Activated CD4-positive, alpha-beta T cell treated with anti-CD3 and anti-CD28 coated beads for 36 hours (primary cell): ENCODE data around the gene QPRT. TPM values are rescaled to one million over a fixed set of nuclear protein-coding genes. Genes with fewer than 3 reads are reported as not detected.
"Not testable (repeated sequence)": the region's sequence is repeated elsewhere in the genome, so short reads cannot be mapped to it uniquely, and the experiment has no call there.

Source experiments
- ATAC-seq: fragments of 200-7000 bp; cut with Tn5 transposase; one replicate; pipeline ENCODE4 v1.10.0; 2021; ENCODE audit warnings: mild to moderate bottlenecking, moderate library complexity
- CTCF ChIA-PET: fragments of 350-600 bp; sonication (Branson Sonifier 250); formaldehyde crosslinking; loops from one replicate; lab custom pipeline; 2021; ENCODE audit warnings: antibody characterized with exemption; lab: Charles Lee
- POLR2A ChIA-PET: fragments of 350-600 bp; sonication (Branson Sonifier 250); formaldehyde crosslinking; loops from one replicate; lab custom pipeline; 2021; ENCODE audit warnings: antibody characterized with exemption, inconsistent platforms; lab: Charles Lee
- DNase-seq: peaks from one replicate; pipeline ENCODE4 v3.0.0-alpha.2; 2020
- H3K27ac Mint-ChIP-seq: one replicate; pipeline ENCODE4 v1.8.0; 2021; ENCODE audit warnings: mixed read lengths
- H3K27me3 Mint-ChIP-seq: one replicate; pipeline ENCODE4 v1.8.0; 2021; ENCODE audit warnings: mixed read lengths
- H3K36me3 Mint-ChIP-seq: one replicate; pipeline ENCODE4 v1.8.0; 2021; ENCODE audit warnings: low read depth, mixed read lengths
- H3K4me1 Mint-ChIP-seq: one replicate; pipeline ENCODE4 v1.8.0; 2021; ENCODE audit warnings: mixed read lengths
- H3K4me3 Mint-ChIP-seq: one replicate; pipeline ENCODE4 v1.8.0; 2021; ENCODE audit warnings: mild to moderate bottlenecking, moderate library complexity, mixed read lengths
- H3K9me3 Mint-ChIP-seq: one replicate; pipeline ENCODE4 v1.8.0; 2021; ENCODE audit warnings: low read depth, mixed read lengths
- intact Hi-C, 2 experiments: fragments of 100-400 bp; cut with DNase I in 1 of 2; cut with micrococcal nuclease in 1 of 2; formaldehyde crosslinking; loops; one replicate each; pipeline versions ENCODE4 v1.14.2 to v1.15.1; 2022 to 2024; cut with DNase I, micrococcal nuclease
- total RNA-seq, 2 experiments: library from RNA; stranded (reverse); gene quantifications; one replicate each; pipeline ENCODE4 v1.2.3, GENCODE V29; 2021

The QPRT gene
- 1 to 10 TPM; 5.7 to 6.8 TPM for total RNA-seq

DNA sequence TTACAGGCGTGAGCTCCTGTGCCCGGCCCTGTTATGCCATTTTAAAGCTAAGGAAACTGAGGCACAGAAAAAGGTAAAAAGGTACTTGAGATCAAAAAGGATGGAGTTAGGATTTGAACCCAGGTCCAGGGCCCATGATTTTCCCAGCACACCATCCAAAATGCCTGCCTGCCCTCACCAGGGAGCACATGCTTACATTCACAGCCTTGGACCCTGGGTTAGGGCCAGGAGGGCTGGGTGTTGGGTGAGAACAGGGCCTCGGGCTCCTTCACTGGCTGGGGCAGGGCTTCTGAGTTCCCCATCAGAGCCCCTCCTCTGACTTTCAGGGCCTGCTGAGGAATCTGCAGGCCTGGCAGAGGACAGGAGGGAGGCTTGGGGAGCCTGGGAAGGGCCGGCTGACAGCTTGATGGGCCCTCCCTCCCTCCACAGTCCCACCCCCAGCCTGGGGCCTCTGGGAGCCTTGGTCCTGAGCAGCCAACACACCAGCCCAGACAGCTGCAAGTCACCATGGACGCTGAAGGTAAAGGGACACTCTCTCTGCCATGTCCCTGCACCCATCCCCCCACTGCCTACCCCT, at the start of gene QPRT:
QPRT (plus strand) TSS at position 490 of the 577 bp plus-strand sequence; CDS start at position 508, 18 bp downstream.
- DNase-seq, result peak; percentile 32
- ChIA-PET CTCF (interaction anchor here (1.1 kb wide), 1 partner anchor 181 kb away, joined by 4 read pairs; no protein-coding TSS in a partner anchor), POLR2A (interaction anchor here (0.6 to 1.3 kb wide), 2 partner anchors 9 to 17 kb away, joined by 4 to 6 read pairs; no protein-coding TSS in a partner anchor)
- Mint-ChIP-seq H3K4me3 (peak within 1 kb of the TSS; percentile 61), H3K36me3 (no peaks in the 10 kb centered on the region), H3K27ac (peak within 1 kb of the TSS; percentile 89), H3K27me3 (no peaks in the 10 kb centered on the region), H3K4me1 (peaks cover 24% of the 10 kb centered on the region), H3K9me3 (no peaks in the 10 kb centered on the region)
- intact Hi-C loops, result no loop called here
- peak; percentile 16 for ATAC-seq

GRCh38 chr16:29629318-29629717, 49.7 kb upstream of the QPRT start:
- H3K27me3 Mint-ChIP-seq, POLR2A ChIA-PET, H3K27ac Mint-ChIP-seq, ATAC-seq, H3K9me3 Mint-ChIP-seq, CTCF ChIA-PET, H3K4me3 Mint-ChIP-seq, H3K36me3 Mint-ChIP-seq, DNase-seq: not testable (repeated sequence)
- peaks cover 20% of the 10 kb centered on the region for H3K4me1 Mint-ChIP-seq
- intact Hi-C loops, result loop anchor here in 1 of 2 experiments (5.0 kb wide), 1 partner anchor 33 kb away; the partner anchor contains the start of gene SPN

DNA sequence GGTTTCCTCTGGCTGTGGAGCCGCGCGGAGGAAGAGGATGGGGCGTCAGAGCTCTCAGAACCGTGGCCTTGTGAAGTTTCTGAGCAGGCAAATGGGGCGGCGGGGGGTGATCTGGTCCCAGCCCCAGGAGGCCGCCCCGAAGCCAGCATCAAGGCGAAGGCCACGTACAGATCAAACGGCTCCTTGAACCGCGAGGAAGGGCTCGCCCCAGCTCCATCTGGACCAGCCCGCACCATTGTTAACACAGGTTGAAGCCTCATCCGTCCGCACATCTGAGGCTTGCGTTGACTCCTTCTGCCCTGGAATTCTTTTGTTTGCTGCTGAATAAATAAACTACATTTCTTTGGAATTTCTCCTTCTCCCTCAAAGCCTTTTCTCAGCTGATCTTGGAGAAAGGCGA, 47.3 kb upstream of the QPRT start:
- H3K9me3 Mint-ChIP-seq, POLR2A ChIA-PET, DNase-seq, H3K27me3 Mint-ChIP-seq, H3K27ac Mint-ChIP-seq, CTCF ChIA-PET, H3K36me3 Mint-ChIP-seq, intact Hi-C loops, H3K4me3 Mint-ChIP-seq, ATAC-seq: not testable (repeated sequence)
- H3K4me1 Mint-ChIP-seq, result peaks cover 15% of the 10 kb centered on the region

GRCh38 chr16:29635902-29636301, 43.1 kb upstream of the QPRT start:
- ATAC-seq, CTCF ChIA-PET, H3K36me3 Mint-ChIP-seq, H3K27me3 Mint-ChIP-seq, intact Hi-C loops, H3K27ac Mint-ChIP-seq, H3K9me3 Mint-ChIP-seq, H3K4me1 Mint-ChIP-seq, DNase-seq, POLR2A ChIA-PET, H3K4me3 Mint-ChIP-seq: not testable (repeated sequence)

GRCh38 chr16:29636368-29636767, 42.6 kb upstream of the QPRT start:
- H3K27ac Mint-ChIP-seq, CTCF ChIA-PET, H3K9me3 Mint-ChIP-seq, H3K4me3 Mint-ChIP-seq, H3K36me3 Mint-ChIP-seq, DNase-seq, intact Hi-C loops, H3K4me1 Mint-ChIP-seq, H3K27me3 Mint-ChIP-seq, POLR2A ChIA-PET: not testable (repeated sequence)
- ATAC-seq, result peak; percentile 36

DNA sequence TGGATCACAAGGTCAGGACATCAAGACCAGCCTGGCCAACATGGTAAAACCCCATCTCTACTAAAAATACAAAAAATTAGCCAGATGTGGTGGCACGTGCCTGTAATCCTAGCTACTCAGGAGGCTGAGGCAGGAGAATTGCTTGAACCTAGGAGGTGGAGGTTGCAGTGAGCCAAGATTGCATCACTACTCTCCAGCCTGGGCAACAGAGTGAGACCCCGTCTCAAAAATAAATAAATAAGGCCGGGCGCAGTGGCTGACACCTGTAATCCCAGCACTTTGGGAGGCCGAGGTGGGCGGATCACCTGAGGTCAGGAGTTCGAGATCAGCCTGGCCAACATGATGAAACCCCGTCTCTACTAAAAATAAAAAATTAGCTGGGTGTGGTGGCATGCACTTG, 40.2 kb upstream of the QPRT start:
- H3K4me3 Mint-ChIP-seq, DNase-seq, CTCF ChIA-PET, ATAC-seq, H3K27ac Mint-ChIP-seq, H3K36me3 Mint-ChIP-seq, H3K9me3 Mint-ChIP-seq, intact Hi-C loops, H3K27me3 Mint-ChIP-seq, POLR2A ChIA-PET: not testable (repeated sequence)
- H3K4me1 Mint-ChIP-seq, result peaks cover 14% of the 10 kb centered on the region

DNA sequence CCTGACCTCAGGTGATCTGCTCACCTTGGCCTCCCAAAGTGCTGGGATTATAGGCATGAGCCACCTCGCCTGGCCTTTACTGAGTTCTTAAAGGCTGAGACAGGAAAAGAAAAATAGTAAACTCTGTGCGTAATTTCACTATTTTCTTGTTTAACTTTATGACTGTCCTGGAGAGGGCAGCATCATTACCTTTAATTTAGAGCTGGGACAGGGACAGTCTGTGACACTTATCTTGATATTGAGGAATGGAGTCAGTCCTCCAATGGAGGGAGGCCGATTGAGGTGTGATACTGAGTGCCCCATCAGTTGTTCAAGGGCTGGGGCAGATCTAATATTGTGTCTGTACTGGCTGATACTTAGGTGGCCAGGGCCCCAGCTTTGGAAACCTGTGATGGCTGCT, 37.4 kb upstream of the QPRT start:
- H3K27ac Mint-ChIP-seq, result peak overlapping the region; percentile 4

DNA sequence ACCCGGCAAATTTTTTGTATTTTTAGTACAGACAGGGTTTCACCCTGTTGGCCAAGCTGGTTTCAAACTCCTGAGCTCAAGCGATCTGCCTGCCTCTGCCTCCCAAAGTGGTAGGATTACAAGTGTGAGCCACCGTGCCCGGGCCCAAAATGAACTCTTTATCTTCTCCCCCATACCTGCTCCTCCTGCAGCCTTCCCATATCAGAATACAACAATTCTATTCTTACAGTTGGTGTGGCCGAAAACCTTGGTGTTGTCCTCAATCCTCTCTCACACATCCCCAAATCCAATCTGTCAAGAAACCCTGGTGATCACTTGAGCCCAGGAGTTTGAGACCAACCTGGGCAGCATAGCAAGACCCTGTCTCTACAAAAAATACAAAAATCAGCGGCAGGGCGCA, 35.4 kb upstream of the QPRT start:
- Mint-ChIP-seq H3K36me3 (no peaks in the 10 kb centered on the region), H3K4me1 (peaks cover 31% of the 10 kb centered on the region), H3K9me3 (no peaks in the 10 kb centered on the region), H3K27me3 (no peaks in the 10 kb centered on the region), H3K27ac (no peak overlapping the region), H3K4me3 (no peak overlapping the region)
- intact Hi-C loops, result no loop called here
- POLR2A ChIA-PET, result no interaction called here
- ATAC-seq (no peak), DNase-seq (no peak)
- CTCF ChIA-PET, result no interaction called here

More for the DNA sequence above, 37.4 kb upstream of the QPRT start:
- no peaks in the 10 kb centered on the region for H3K27me3 Mint-ChIP-seq
- no peaks in the 10 kb centered on the region for H3K9me3 Mint-ChIP-seq
- H3K4me1 Mint-ChIP-seq, result peaks cover 31% of the 10 kb centered on the region
- H3K4me3 Mint-ChIP-seq, result no peak overlapping the region
- ChIA-PET POLR2A (no interaction called here), CTCF (interaction anchor here (1.0 to 2.4 kb wide), 3 partner anchors 10 to 51 kb away, joined by 3 to 9 read pairs (median 3); no protein-coding TSS in a partner anchor)
- ATAC-seq (peak; percentile 67), DNase-seq (no peak)
- H3K36me3 Mint-ChIP-seq, result no peaks in the 10 kb centered on the region
- intact Hi-C loops, result no loop called here

DNA sequence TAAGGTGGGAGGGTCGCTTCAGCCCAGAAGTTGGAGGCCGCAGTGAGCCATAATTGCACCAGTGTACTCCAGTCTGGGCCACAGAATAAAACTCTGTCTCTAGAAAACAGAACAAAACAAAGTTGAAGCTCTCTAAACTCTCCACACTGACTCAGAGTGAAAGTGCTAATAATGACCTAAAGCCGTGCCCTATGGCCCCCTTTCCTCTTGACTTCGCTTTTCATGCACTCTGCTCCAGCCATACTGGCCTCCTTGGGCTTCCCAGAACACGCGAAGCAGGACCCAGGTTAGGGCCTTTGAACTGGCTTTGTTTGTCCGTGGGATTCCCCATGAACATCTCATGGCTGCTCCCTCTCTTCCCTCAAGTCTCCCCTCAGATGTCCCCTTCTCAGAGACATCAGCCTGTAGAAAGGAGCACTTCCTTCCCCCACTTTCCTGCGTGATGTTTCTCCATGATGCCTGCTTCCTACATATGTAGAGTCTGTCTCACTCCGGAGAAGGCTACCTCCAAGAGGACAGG, 34.6 kb upstream of the QPRT start:
- DNase-seq (no peak), ATAC-seq (no peak)
- ChIA-PET CTCF (no interaction called here), POLR2A (no interaction called here)
- Mint-ChIP-seq H3K27ac (no peak overlapping the region), H3K9me3 (no peaks in the 10 kb centered on the region), H3K4me3 (no peak overlapping the region), H3K4me1 (peaks cover 31% of the 10 kb centered on the region), H3K27me3 (no peaks in the 10 kb centered on the region), H3K36me3 (no peaks in the 10 kb centered on the region)
- intact Hi-C loops, result no loop called here

- POLR2A ChIA-PET, result no interaction called here
- intact Hi-C loops, result no loop called here
- Mint-ChIP-seq H3K27me3 (no peaks in the 10 kb centered on the region), H3K4me1 (peaks cover 35% of the 10 kb centered on the region), H3K27ac (no peak overlapping the region), H3K4me3 (no peak overlapping the region), H3K36me3 (no peaks in the 10 kb centered on the region), H3K9me3 (no peaks in the 10 kb centered on the region)
- CTCF ChIA-PET, result interaction anchor here (0.6 to 1.1 kb wide), 2 partner anchors 72 to 315 kb away, joined by 3 read pairs; no protein-coding TSS in a partner anchor
- peak; percentile 12 for ATAC-seq
- DNase-seq, result no peak
Observed at GRCh38 chr16:29644973-29645693, 33.8 kb upstream of the QPRT start.

DNA sequence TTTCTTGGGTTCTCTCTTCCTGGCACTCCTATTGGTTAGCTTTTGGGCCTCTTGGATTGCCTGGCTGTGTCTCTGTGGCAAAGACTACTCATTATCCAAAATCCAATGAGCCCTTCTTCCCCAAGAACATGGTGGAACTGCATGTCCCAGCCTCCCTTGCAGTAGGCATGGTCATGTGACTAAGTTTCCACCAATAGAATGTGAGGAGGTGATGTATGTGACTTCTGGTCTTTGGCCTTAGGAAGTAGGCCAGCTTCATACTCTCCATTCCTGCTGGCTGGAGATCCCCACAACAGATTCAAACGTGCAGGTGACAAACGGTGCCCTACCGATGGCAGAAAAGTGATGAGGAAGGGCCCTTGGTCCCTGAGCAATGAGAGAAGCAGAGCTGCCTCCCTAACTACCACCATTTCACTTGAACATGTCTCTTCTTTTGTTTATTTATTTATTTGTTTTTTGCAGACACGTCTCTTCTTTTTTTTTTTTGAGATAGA, 33.2 kb upstream of the QPRT start:
- intact Hi-C loops, result no loop called here
- ChIA-PET CTCF (interaction anchor here (0.6 to 1.1 kb wide), 2 partner anchors 71 to 314 kb away, joined by 3 read pairs; no protein-coding TSS in a partner anchor), POLR2A (no interaction called here)
- peak overlapping the region; percentile 48 for H3K27ac Mint-ChIP-seq
- no peak for DNase-seq
- H3K9me3 Mint-ChIP-seq, result no peaks in the 10 kb centered on the region
- H3K4me3 Mint-ChIP-seq, result no peak overlapping the region
- peak; percentile 72 for ATAC-seq
- H3K4me1 Mint-ChIP-seq, result peaks cover 32% of the 10 kb centered on the region
- no peaks in the 10 kb centered on the region for H3K27me3 Mint-ChIP-seq
- H3K36me3 Mint-ChIP-seq, result no peaks in the 10 kb centered on the region
